HG03060 (cell line): Measurements from ENCODE around the gene DCN.

Experiments used
- ATAC-seq: cut with Tn5 transposase; IDR thresholded peaks from one replicate; pipeline ENCODE4 v1.9.1; 2021; ENCODE audit warnings: low read depth, moderate number of reproducible peaks; ENCODE audit not compliant: unreplicated experiment

DCN gene

GRCh38 chr12:91105807-91106206, 76.8 kb downstream of the DCN start:
- ATAC-seq, result no peak

GRCh38 chr12:91104812-91105466, 77.7 kb downstream of the DCN start:
- peak; percentile 36 for ATAC-seq

- ATAC-seq, result no peak
These were observed 79.0 kb downstream of the DCN start for GRCh38 chr12:91103624-91104023.

GRCh38 chr12:91103101-91103500, 79.5 kb downstream of the DCN start:
- ATAC-seq, result no peak

- ATAC-seq, result no peak
These were observed 81.7 kb downstream of the DCN start for GRCh38 chr12:91100906-91101305.

- ATAC-seq, result no peak
These were observed 82.8 kb downstream of the DCN start for GRCh38 chr12:91099836-91100235.

GRCh38 chr12:91099341-91099740, 83.3 kb downstream of the DCN start:
- no peak for ATAC-seq

- no peak for ATAC-seq
These were observed 83.7 kb downstream of the DCN start for GRCh38 chr12:91098941-91099340.

GRCh38 chr12:91098461-91098860, 84.2 kb downstream of the DCN start:
- ATAC-seq, result no peak

- no peak for ATAC-seq
These were observed 87.7 kb downstream of the DCN start for GRCh38 chr12:91094957-91095356.

GRCh38 chr12:91094032-91094662, 88.5 kb downstream of the DCN start:
- no peak for ATAC-seq

GRCh38 chr12:91093341-91093740, 89.3 kb downstream of the DCN start:
- ATAC-seq, result no peak

- ATAC-seq, result no peak
These were observed 90.5 kb downstream of the DCN start for GRCh38 chr12:91091916-91092715.
